NT2/D1 (cell line): ENCODE data around the gene CRHBP.

Experiments
- DNase-seq: peaks from one replicate; pipeline ENCODE4 v3.0.0-alpha.2; 2011; ENCODE audit warnings: low read depth, low spot score
- H3K27me3 ChIP-seq: 2 replicates; pipeline ENCODE4 v1.6.0; 2011; ENCODE audit warnings: mild to moderate bottlenecking; ENCODE audit not compliant: insufficient read length, insufficient read depth
- H3K36me3 ChIP-seq: 2 replicates; pipeline ENCODE4 v1.6.1; 2011; ENCODE audit warnings: mild to moderate bottlenecking, low read length, mixed read lengths; ENCODE audit not compliant: insufficient read depth, insufficient read length
- H3K4me1 ChIP-seq: 2 replicates; pipeline ENCODE4 v1.5.1; 2011; ENCODE audit not compliant: insufficient read depth, insufficient read length
- H3K4me3 ChIP-seq: 2 replicates; pipeline ENCODE4 v1.5.1; 2011; ENCODE audit warnings: low read depth; ENCODE audit not compliant: insufficient read length
- H3K9ac ChIP-seq: 2 replicates; pipeline ENCODE4 v1.6.0; 2011; ENCODE audit warnings: low read depth; ENCODE audit not compliant: insufficient read length
- H3K9me3 ChIP-seq: 2 replicates; pipeline ENCODE4 v1.5.1; 2011; ENCODE audit warnings: mild to moderate bottlenecking, low read length; ENCODE audit not compliant: insufficient read depth
- SUZ12 ChIP-seq: IDR thresholded peaks from 2 replicates; pipeline ENCODE4 v1.6.1; 2011; ENCODE audit not compliant: insufficient read length, insufficient read depth; ENCODE audit errors: extremely low read depth
- YY1 ChIP-seq: IDR thresholded peaks from 2 replicates; pipeline ENCODE4 v1.6.1; 2011; ENCODE audit not compliant: insufficient read length, insufficient read depth
- ZNF274 ChIP-seq: IDR thresholded peaks from 2 replicates; pipeline ENCODE4 v1.6.1; 2011; ENCODE audit warnings: mild to moderate bottlenecking, low read depth, low read length

Gene CRHBP

DNA sequence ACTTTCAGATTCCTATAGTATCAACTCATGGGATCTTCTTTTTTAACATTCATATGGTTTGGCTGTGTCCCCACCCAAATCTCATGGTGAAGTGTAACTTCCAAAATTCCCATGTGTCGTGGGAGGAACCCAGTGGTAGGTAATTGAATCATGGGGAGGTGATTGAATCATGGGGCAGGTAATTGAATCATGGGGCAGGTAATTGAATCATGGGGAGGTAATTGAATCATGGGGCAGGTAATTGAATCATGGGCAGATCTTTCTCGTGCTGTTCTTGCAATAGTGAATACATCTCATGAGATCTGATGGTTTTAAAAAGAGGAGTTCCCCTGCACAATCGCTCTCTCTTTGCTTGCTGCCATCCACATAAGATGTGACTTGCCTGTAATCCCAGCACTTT lies 55.6 kb downstream of the CRHBP start:
- DNase-seq = no peak
- Histone ChIP-seq H3K4me1 (no peaks in the 10 kb centered on the region), H3K27me3 (no peaks in the 10 kb centered on the region), H3K36me3 (no peaks in the 10 kb centered on the region), H3K9ac (no peak overlapping the region), H3K4me3 (no peak overlapping the region), H3K9me3 (peaks cover 12% of the 10 kb centered on the region)
- no peak for TF ChIP-seq ZNF274
- TF ChIP-seq YY1 = no peak
- no peak for TF ChIP-seq SUZ12

GRCh38 chr5:77010243-77010642 lies 57.4 kb downstream of the CRHBP start:
- TF ChIP-seq ZNF274 (no peak), SUZ12 (no peak), YY1 (no peak)
- Histone ChIP-seq H3K4me3 (no peak overlapping the region), H3K36me3 (no peaks in the 10 kb centered on the region), H3K9ac (no peak overlapping the region), H3K9me3 (peaks cover 12% of the 10 kb centered on the region), H3K27me3 (no peaks in the 10 kb centered on the region), H3K4me1 (no peaks in the 10 kb centered on the region)
- no peak for DNase-seq

- Histone ChIP-seq H3K36me3 (no peaks in the 10 kb centered on the region), H3K27me3 (no peaks in the 10 kb centered on the region), H3K9ac (no peak overlapping the region), H3K9me3 (peaks cover 12% of the 10 kb centered on the region), H3K4me1 (no peaks in the 10 kb centered on the region), H3K4me3 (no peak overlapping the region)
- DNase-seq = no peak
- no peak for TF ChIP-seq SUZ12
- TF ChIP-seq YY1 = no peak
- TF ChIP-seq ZNF274 = no peak
Observed at GRCh38 chr5:77011498-77011897, 58.7 kb downstream of the CRHBP start.

GRCh38 chr5:77012601-77013000 lies 59.8 kb downstream of the CRHBP start:
- TF ChIP-seq SUZ12 = no peak
- no peak for TF ChIP-seq ZNF274
- TF ChIP-seq YY1 = no peak

GRCh38 chr5:77015938-77016569 lies 63.2 kb downstream of the CRHBP start:
- Histone ChIP-seq H3K9me3 (no peaks in the 10 kb centered on the region), H3K27me3 (no peaks in the 10 kb centered on the region), H3K4me1 (no peaks in the 10 kb centered on the region), H3K4me3 (no peak overlapping the region), H3K36me3 (no peaks in the 10 kb centered on the region), H3K9ac (no peak overlapping the region)
- DNase-seq = peak; percentile 36
- TF ChIP-seq ZNF274 (no peak), YY1 (no peak), SUZ12 (no peak)

More at GRCh38 chr5:77012601-77013000, 59.8 kb downstream of the CRHBP start:
- Histone ChIP-seq H3K4me1 (no peaks in the 10 kb centered on the region), H3K36me3 (no peaks in the 10 kb centered on the region), H3K9ac (no peak overlapping the region), H3K9me3 (0 out of 2 replicates have a peak, but pooled peaks cover 1% of the 10 kb centered on the region), H3K4me3 (no peak overlapping the region), H3K27me3 (no peaks in the 10 kb centered on the region)
- no peak for DNase-seq

- Histone ChIP-seq H3K27me3 (no peaks in the 10 kb centered on the region), H3K4me3 (no peak overlapping the region), H3K9ac (no peak overlapping the region), H3K9me3 (no peaks in the 10 kb centered on the region), H3K36me3 (no peaks in the 10 kb centered on the region), H3K4me1 (no peaks in the 10 kb centered on the region)
- TF ChIP-seq YY1 = no peak
- no peak for TF ChIP-seq ZNF274
- TF ChIP-seq SUZ12 = no peak
- no peak for DNase-seq
Observed at GRCh38 chr5:77016962-77017361, 64.1 kb downstream of the CRHBP start.

DNA sequence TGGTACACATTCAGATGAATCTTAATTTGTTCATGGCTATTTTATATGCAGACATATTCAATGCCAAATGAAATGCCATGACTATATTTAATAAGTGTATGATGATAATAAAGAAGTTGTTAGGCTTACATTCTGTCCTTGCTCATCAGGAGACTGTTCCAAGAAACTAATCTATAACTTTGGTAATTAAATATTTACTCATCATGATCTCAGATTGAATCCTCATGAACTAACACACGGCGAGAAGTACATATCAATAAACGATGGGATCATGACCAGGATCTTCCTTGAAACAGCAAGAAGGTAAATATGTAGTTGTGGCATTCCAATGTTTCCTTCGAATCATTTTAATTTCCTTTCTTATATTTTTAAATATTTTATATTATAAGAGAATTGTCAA lies 64.8 kb downstream of the CRHBP start:
- no peaks in the 10 kb centered on the region for H3K36me3 ChIP-seq
- no peaks in the 10 kb centered on the region for H3K4me1 ChIP-seq
- no peak overlapping the region for H3K4me3 ChIP-seq
- H3K27me3 ChIP-seq = no peaks in the 10 kb centered on the region
- TF ChIP-seq ZNF274 (no peak), SUZ12 (no peak), YY1 (no peak)
- H3K9me3 ChIP-seq = no peaks in the 10 kb centered on the region
- H3K9ac ChIP-seq = no peak overlapping the region
- no peak for DNase-seq
